Measurements from ENCODE around the gene GARIN1A.
A peak's percentile ranks its signal among the peaks of the same experiment; 100 is the strongest.

Gene GARIN1A

GRCh38 chr7:128694738-128695137 lies 22.6 kb downstream of the GARIN1A start:
- Mint-ChIP-seq H3K4me1 (ENCODE audit: low read depth) (peaks cover 12% of the 10 kb centered on the region), H3K36me3 (ENCODE audit: low read depth) (no peaks in the 10 kb centered on the region), H3K27me3 (peaks cover 45% of the 10 kb centered on the region), H3K27ac (no peak overlapping the region), H3K4me3 (no peak overlapping the region), H3K9me3 (no peaks in the 10 kb centered on the region)

DNA sequence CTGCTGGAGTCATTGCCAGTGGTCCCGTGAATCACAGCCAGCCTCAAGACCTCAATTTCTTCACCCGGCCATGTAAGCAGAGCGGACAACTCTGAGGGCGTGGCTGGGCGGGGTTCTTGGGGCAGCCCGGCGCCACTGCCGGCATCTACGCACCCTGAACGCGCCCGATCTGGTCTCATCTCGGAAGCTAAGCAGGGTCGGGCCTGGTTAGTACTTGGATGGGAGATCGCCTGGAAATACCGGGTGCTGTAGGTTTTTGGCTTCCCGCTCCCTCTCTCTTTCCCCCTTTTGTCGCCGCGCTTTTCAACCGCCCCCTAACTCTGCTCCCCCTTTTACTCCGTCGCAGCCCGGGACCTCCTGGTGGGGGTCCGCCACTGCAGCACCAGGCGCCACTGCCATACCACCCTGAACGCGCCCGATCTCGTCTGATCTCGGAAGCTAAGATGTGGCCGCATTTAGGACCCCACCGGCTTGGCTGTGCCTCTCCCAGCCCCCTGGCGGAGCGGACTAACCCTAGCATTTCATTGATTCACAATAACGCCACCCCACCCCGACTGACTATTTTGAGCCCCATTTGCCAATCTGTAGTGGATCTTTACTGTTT lies 25.3 kb downstream of the GARIN1A start:
- peaks cover 59% of the 10 kb centered on the region for H3K27me3 Mint-ChIP-seq
- peak overlapping the region; percentile 81 for H3K4me3 Mint-ChIP-seq
- H3K4me1 Mint-ChIP-seq (ENCODE audit: low read depth) = peaks cover 12% of the 10 kb centered on the region
- no peaks in the 10 kb centered on the region for H3K9me3 Mint-ChIP-seq
- H3K27ac Mint-ChIP-seq = no peak overlapping the region
- no peaks in the 10 kb centered on the region for H3K36me3 Mint-ChIP-seq (ENCODE audit: low read depth)

GRCh38 chr7:128699196-128699712 lies 27.2 kb downstream of the GARIN1A start:
- Mint-ChIP-seq H3K4me1 (ENCODE audit: low read depth) (peaks cover 16% of the 10 kb centered on the region), H3K27me3 (peaks cover 59% of the 10 kb centered on the region), H3K36me3 (ENCODE audit: low read depth) (no peaks in the 10 kb centered on the region), H3K9me3 (no peaks in the 10 kb centered on the region), H3K4me3 (no peak overlapping the region), H3K27ac (no peak overlapping the region)

DNA sequence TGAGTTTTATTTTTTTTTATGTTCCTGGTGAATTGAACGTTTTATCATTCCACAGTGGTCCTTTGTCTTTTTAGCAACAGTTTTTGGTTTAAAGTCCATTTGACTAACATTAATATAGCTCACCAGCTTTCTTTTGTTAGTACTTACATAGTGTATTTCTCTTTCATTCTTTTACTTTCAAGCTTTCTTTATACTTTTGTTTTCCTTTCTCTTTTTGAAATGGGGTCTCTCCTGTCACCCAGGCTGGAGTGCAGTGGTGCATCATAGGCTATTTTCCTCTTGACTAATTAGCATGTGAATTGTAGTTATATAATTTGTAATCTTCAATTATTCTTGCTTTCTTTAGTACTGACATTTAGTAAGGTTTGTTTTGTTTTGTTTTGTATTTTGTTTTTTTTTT lies 27.8 kb downstream of the GARIN1A start:
- no peaks in the 10 kb centered on the region for H3K9me3 Mint-ChIP-seq
- H3K36me3 Mint-ChIP-seq (ENCODE audit: low read depth) = no peaks in the 10 kb centered on the region
- H3K27ac Mint-ChIP-seq = no peak overlapping the region
- H3K27me3 Mint-ChIP-seq = peaks cover 59% of the 10 kb centered on the region
- H3K4me3 Mint-ChIP-seq = no peak overlapping the region
- H3K4me1 Mint-ChIP-seq (ENCODE audit: low read depth) = peaks cover 16% of the 10 kb centered on the region

DNA sequence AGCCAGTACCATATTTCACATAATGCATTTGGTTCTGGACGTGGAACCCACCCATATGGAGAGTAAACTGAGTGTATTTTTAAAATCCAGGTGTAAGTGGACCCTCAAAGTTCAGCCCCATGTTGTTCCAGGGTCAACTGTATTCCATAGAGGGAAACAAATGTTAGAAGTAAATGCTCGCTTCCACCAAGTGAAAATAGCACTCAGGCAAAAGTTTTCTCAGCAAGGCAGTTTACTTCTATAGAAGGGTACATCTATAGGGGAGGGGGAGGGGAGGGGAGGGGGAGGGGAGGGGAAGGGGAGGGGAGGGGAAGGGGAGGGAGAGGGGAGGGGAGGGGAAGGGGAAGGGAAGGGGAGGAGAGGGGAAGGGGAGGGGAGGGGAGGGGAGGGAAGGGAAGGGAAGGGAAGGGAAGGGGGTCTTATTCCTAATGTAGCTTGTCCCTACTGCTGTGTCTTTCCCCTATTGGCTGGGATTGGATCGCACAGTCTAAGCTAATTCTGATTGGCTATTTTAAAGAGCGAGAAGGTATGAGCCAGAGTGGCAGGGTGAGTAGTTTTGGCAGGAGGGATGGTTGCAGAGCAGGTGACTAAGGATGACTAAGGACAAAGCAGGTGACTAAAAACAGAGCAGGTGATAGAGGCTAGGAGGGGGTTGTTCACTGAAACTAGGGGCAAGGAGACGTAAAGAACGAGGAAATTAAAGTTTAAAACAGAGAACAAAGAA lies 29.1 kb downstream of the GARIN1A start:
- H3K36me3 Mint-ChIP-seq (ENCODE audit: low read depth) = no peaks in the 10 kb centered on the region
- no peaks in the 10 kb centered on the region for H3K9me3 Mint-ChIP-seq
- peaks cover 21% of the 10 kb centered on the region for H3K4me1 Mint-ChIP-seq (ENCODE audit: low read depth)
- H3K27ac Mint-ChIP-seq = no peak overlapping the region
- peaks cover 51% of the 10 kb centered on the region for H3K27me3 Mint-ChIP-seq
- H3K4me3 Mint-ChIP-seq = no peak overlapping the region

GRCh38 chr7:128703609-128704241 lies 31.6 kb downstream of the GARIN1A start:
- H3K27ac Mint-ChIP-seq = no peak overlapping the region
- no peaks in the 10 kb centered on the region for H3K9me3 Mint-ChIP-seq
- peaks cover 9% of the 10 kb centered on the region for H3K4me1 Mint-ChIP-seq (ENCODE audit: low read depth)
- H3K27me3 Mint-ChIP-seq = peaks cover 26% of the 10 kb centered on the region
- no peaks in the 10 kb centered on the region for H3K36me3 Mint-ChIP-seq (ENCODE audit: low read depth)
- H3K4me3 Mint-ChIP-seq = no peak overlapping the region

DNA sequence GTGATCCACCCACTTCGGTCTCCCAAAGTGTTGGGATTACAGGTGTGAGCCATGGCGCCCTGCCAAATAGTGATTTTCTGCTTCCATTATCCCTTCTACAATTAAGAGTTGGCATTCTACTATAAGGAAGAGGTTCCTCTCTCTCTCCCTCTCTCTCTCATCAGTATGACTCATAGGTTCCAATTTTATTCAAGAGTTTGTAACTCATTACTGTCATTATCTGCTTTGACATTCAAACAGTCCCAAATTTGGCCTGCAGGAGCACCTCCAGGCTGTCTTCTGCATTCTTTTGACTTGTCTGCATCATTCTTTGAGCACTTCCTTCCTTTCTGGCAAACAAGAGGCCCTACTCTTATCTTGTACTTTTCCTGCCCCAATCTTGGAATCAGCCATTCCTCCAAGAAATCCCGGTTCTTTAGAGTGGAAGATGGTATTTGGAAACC lies 33.8 kb downstream of the GARIN1A start:
- Mint-ChIP-seq H3K4me1 (ENCODE audit: low read depth) (peaks cover 9% of the 10 kb centered on the region), H3K27ac (no peak overlapping the region), H3K9me3 (no peaks in the 10 kb centered on the region), H3K27me3 (peaks cover 9% of the 10 kb centered on the region), H3K4me3 (no peak overlapping the region), H3K36me3 (ENCODE audit: low read depth) (no peaks in the 10 kb centered on the region)

GRCh38 chr7:128707752-128708151 lies 35.7 kb downstream of the GARIN1A start:
- Mint-ChIP-seq H3K36me3 (ENCODE audit: low read depth) (no peaks in the 10 kb centered on the region), H3K9me3 (no peaks in the 10 kb centered on the region), H3K4me3 (no peak overlapping the region), H3K4me1 (ENCODE audit: low read depth) (peaks cover 9% of the 10 kb centered on the region), H3K27me3 (peaks cover 3% of the 10 kb centered on the region), H3K27ac (no peak overlapping the region)

- H3K27ac Mint-ChIP-seq = no peak overlapping the region
- H3K4me3 Mint-ChIP-seq = no peak overlapping the region
- H3K36me3 Mint-ChIP-seq (ENCODE audit: low read depth) = no peaks in the 10 kb centered on the region
- peaks cover 3% of the 10 kb centered on the region for H3K27me3 Mint-ChIP-seq
- no peaks in the 10 kb centered on the region for H3K9me3 Mint-ChIP-seq
- H3K4me1 Mint-ChIP-seq (ENCODE audit: low read depth) = peaks cover 9% of the 10 kb centered on the region
Observed at GRCh38 chr7:128708235-128708634, 36.1 kb downstream of the GARIN1A start.

- Mint-ChIP-seq H3K4me3 (no peak overlapping the region), H3K36me3 (ENCODE audit: low read depth) (no peaks in the 10 kb centered on the region), H3K9me3 (no peaks in the 10 kb centered on the region), H3K27ac (no peak overlapping the region), H3K27me3 (peaks cover 3% of the 10 kb centered on the region), H3K4me1 (ENCODE audit: low read depth) (peaks cover 7% of the 10 kb centered on the region)
Observed at GRCh38 chr7:128708824-128709223, 36.7 kb downstream of the GARIN1A start.

DNA sequence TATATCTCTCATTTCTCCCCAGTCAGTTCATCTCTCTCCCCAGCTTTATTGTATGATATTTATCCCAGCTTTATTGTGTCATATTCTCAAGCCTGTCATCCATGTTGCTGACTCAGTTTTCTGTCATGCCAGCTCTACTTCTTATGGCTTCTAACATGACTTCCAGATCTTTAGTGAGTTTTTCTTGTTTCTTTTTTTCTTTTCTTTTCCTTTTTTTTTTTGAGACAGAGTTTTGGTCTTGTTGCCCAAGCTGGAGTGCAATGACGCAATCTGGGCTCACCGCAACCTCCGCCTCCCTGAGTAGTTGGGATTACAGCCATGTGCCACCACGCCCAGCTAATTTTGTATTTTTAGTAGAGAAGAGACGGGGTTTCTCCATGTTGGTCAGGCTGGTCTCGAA lies 38.4 kb downstream of the GARIN1A start:
- Mint-ChIP-seq H3K4me1 (ENCODE audit: low read depth) (peaks cover 5% of the 10 kb centered on the region), H3K9me3 (no peaks in the 10 kb centered on the region), H3K4me3 (no peak overlapping the region), H3K36me3 (ENCODE audit: low read depth) (no peaks in the 10 kb centered on the region), H3K27me3 (peaks cover 3% of the 10 kb centered on the region), H3K27ac (no peak overlapping the region)

DNA sequence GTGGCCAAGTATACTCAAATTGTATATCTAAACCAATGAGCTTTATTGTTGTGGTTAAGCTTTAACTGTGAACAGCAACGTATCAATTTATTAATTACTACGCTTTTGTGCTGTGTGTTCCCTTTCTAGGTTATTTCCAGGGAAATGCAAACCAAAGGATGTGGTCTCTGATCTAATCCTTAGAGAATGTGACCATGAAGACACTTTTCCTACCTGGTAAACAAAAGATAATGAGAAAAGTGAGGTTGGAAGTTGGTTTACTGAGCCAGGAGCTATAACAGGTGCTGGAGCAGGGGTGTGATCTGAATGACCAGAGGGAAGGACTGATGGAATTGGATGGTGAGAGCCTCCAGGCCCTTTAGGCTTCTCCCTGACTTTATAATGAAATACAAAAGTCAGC lies 41.7 kb downstream of the GARIN1A start:
- Mint-ChIP-seq H3K4me1 (ENCODE audit: low read depth) (no peaks in the 10 kb centered on the region), H3K27me3 (peaks cover 10% of the 10 kb centered on the region), H3K36me3 (ENCODE audit: low read depth) (no peaks in the 10 kb centered on the region), H3K27ac (no peak overlapping the region), H3K4me3 (no peak overlapping the region), H3K9me3 (no peaks in the 10 kb centered on the region)

- Mint-ChIP-seq H3K36me3 (ENCODE audit: low read depth) (no peaks in the 10 kb centered on the region), H3K27ac (no peak overlapping the region), H3K4me3 (no peak overlapping the region), H3K4me1 (ENCODE audit: low read depth) (peaks cover 4% of the 10 kb centered on the region), H3K9me3 (no peaks in the 10 kb centered on the region), H3K27me3 (peaks cover 10% of the 10 kb centered on the region)
Observed at GRCh38 chr7:128714701-128715495, 42.8 kb downstream of the GARIN1A start.

DNA sequence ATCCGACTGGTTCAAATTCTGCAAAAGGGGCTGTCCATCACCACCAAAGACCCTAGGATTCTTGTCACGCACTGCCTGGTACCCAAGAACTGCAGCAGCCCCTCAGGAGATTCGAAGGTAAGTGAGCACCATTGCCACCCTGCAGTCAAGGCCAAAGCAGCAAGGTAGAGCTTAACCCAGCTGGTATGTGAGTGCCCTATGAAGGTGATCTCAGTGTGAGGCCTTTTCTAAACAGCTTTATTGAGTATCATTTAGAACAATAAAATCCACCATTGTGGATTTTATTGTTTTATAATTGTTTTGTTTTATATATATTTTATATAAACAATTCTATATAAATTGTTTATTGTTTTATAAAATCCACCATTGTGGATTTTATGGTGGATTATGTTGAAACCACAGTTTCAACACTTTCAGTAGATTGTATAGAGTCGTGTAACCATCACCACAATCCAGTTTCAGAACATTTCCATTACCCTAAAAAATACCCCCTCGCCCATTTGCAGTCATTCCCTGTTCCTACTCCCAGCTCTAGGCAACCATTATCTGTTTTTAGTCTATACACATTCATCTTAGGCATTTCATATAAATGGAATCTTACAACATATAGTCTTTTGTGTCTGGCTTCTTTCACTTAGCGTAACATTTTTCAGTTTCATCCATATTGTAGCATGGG lies 47.0 kb downstream of the GARIN1A start:
- Mint-ChIP-seq H3K36me3 (ENCODE audit: low read depth) (no peaks in the 10 kb centered on the region), H3K4me3 (no peak overlapping the region), H3K27me3 (peaks cover 10% of the 10 kb centered on the region), H3K9me3 (no peaks in the 10 kb centered on the region), H3K27ac (peak overlapping the region; percentile 59), H3K4me1 (ENCODE audit: low read depth) (peaks cover 4% of the 10 kb centered on the region)

Data from stimulated activated naive CD8-positive, alpha-beta T cell treated with anti-CD3 and anti-CD28 coated beads, Interleukin-15, Interleukin-2, amounts not matched to agents 100 ng/mL and 50 ng/mL, for 24 hours (primary cell).